HEK293T (cell line): ENCODE measurements around the gene CADM2.

ENCODE experiments used
- ARNT ChIP-seq: fragments of 450-650 bp; IDR thresholded peaks from 2 replicates; pipeline ENCODE4 v1.6.1; 2017; ENCODE audit warnings: mild to moderate bottlenecking
- BHLHE40 ChIP-seq: fragments of 450-650 bp; IDR thresholded peaks from 2 replicates; pipeline ENCODE4 v1.6.1; 2016; ENCODE audit warnings: mild to moderate bottlenecking, moderate library complexity, borderline replicate concordance
- CTBP1 ChIP-seq: fragments of 450-650 bp; IDR thresholded peaks from 2 replicates; pipeline ENCODE4 v1.6.1; 2016; ENCODE audit warnings: borderline replicate concordance
- FOXA1 ChIP-seq: fragments of 450-650 bp; IDR thresholded peaks from 2 replicates; pipeline ENCODE4 v1.6.1; 2016; ENCODE audit warnings: mild to moderate bottlenecking
- FOXK2 ChIP-seq: fragments of 450-650 bp; IDR thresholded peaks from 2 replicates; pipeline ENCODE4 v1.6.1; 2016; ENCODE audit warnings: mild to moderate bottlenecking
- FOXM1 ChIP-seq: fragments of 450-650 bp; IDR thresholded peaks from 2 replicates; pipeline ENCODE4 v1.6.1; 2017; ENCODE audit warnings: mild to moderate bottlenecking, borderline replicate concordance
- HDGF ChIP-seq: fragments of 450-650 bp; IDR thresholded peaks from 2 replicates; pipeline ENCODE4 v1.6.1; 2017; ENCODE audit warnings: antibody characterized with exemption, borderline replicate concordance
- LEF1 ChIP-seq: fragments of 450-650 bp; IDR thresholded peaks from 2 replicates; pipeline ENCODE4 v1.6.1; 2017; ENCODE audit warnings: mild to moderate bottlenecking, borderline replicate concordance
- NFRKB ChIP-seq: fragments of 450-650 bp; IDR thresholded peaks from 2 replicates; pipeline ENCODE4 v1.6.1; 2016; ENCODE audit warnings: mild to moderate bottlenecking, moderate library complexity
- PKNOX1 ChIP-seq: fragments of 450-650 bp; IDR thresholded peaks from 2 replicates; pipeline ENCODE4 v1.6.1; 2016
- SUZ12 ChIP-seq: fragments of 450-650 bp; IDR thresholded peaks from 2 replicates; pipeline ENCODE4 v1.6.1; 2016; ENCODE audit warnings: mild to moderate bottlenecking
- TARDBP ChIP-seq: fragments of 450-650 bp; IDR thresholded peaks from 2 replicates; pipeline ENCODE4 v1.6.1; 2016
- ZNF384 ChIP-seq: fragments of 450-650 bp; IDR thresholded peaks from 2 replicates; pipeline ENCODE4 v1.6.1; 2016

GRCh38 chr3:85935171-85935570 lies 976.4 kb downstream of the CADM2 start:
- TF ChIP-seq SUZ12 = no peak
- no peak for TF ChIP-seq BHLHE40
- TF ChIP-seq HDGF = no peak
- TF ChIP-seq LEF1 = no peak
- TF ChIP-seq FOXA1 = no peak
- no peak for TF ChIP-seq FOXM1
- no peak for TF ChIP-seq ARNT
- no peak for TF ChIP-seq FOXK2
- TF ChIP-seq NFRKB = no peak
- no peak for TF ChIP-seq PKNOX1
- TF ChIP-seq TARDBP = no peak
- TF ChIP-seq CTBP1 = no peak
- TF ChIP-seq ZNF384 = no peak
